ENCODE results near the gene NEURL2. TPM values are rescaled to one million over a fixed set of nuclear protein-coding genes. Genes with fewer than 3 reads are reported as not detected.
"Not testable (repeated sequence)": the region's sequence is repeated elsewhere in the genome, so short reads cannot be mapped to it uniquely, and the experiment has no call there.

Gene NEURL2
- total RNA-seq, 1 donor from 2014 or later, result 7.4 TPM

DNA sequence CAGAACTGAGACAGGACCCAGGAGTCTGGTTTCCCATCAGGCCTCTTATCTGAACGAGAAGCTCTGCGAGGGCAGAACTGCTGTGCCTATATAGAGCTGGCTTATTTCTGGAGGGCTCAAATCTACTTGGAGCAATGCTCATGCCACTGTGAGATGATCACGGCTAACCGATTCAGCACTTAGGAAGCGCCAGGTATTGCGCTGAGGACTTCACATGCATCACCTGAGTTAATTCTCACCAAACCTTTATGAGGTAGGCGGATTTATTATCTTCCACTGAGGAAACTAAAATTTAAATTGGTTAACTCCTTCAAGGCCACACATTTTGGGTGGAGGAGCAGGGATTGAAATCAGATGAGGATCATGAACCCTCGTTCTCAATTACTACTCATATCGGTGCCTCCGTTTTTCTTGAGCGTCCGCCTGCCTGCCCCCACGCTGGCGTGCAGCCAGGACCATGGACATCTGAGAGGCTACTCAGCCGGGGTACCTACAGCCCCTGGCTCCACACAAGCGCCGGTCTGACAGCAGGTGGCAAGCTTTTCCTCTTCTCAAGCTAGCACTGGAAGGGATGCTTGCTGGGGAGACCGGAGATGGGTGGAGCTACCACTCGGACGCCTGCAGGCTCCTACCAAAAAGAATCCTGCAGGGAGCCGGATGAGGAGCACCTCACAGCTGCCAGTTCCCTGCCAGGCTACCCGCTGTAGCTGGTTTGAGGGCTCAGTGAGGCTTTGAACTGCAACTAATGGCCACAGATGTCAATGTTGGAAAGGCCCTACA, 42.4 kb upstream of the NEURL2 start:
- H3K4me3 Mint-ChIP-seq (ENCODE audit: unreplicated experiment), result peak overlapping the region; percentile 97
- TF ChIP-seq, protein P1, sequence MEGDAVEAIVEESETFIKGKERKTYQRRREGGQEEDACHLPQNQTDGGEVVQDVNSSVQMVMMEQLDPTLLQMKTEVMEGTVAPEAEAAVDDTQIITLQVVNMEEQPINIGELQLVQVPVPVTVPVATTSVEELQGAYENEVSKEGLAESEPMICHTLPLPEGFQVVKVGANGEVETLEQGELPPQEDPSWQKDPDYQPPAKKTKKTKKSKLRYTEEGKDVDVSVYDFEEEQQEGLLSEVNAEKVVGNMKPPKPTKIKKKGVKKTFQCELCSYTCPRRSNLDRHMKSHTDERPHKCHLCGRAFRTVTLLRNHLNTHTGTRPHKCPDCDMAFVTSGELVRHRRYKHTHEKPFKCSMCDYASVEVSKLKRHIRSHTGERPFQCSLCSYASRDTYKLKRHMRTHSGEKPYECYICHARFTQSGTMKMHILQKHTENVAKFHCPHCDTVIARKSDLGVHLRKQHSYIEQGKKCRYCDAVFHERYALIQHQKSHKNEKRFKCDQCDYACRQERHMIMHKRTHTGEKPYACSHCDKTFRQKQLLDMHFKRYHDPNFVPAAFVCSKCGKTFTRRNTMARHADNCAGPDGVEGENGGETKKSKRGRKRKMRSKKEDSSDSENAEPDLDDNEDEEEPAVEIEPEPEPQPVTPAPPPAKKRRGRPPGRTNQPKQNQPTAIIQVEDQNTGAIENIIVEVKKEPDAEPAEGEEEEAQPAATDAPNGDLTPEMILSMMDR (IDR thresholded peaks at IDR 0.05), result peak; percentile 44
- peaks cover 3% of the 10 kb centered on the region for H3K36me3 Mint-ChIP-seq (ENCODE audit: unreplicated experiment)
- DNase-seq (ENCODE audit: extremely low spot score, unreplicated experiment), result peak; percentile 88
- H3K9me3 Mint-ChIP-seq (ENCODE audit: unreplicated experiment), result no peaks in the 10 kb centered on the region
- H3K4me1 Mint-ChIP-seq (ENCODE audit: unreplicated experiment), result peaks cover 18% of the 10 kb centered on the region
- peak overlapping the region; percentile 97 for H3K27ac Mint-ChIP-seq (ENCODE audit: unreplicated experiment)
- no peaks in the 10 kb centered on the region for H3K27me3 Mint-ChIP-seq (ENCODE audit: unreplicated experiment)

DNA sequence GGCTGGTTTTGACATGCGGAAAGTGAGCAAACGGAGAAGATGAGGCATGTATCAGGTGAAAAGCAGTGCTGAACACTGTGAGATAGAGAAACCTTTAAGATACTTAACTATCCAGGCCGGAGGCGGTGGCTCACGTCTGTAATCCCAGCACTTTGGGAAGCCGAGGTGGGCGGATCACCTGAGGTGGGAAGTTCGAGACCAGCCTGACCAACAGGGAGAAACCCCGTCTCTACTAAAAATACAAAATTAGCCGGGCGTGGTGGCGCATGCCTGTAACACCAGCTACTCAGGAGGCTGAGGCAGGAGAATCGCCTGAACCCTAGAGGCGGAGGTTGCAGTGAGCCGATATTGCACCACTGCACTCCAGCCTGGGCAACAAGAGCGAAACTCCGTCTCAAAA, 40.7 kb upstream of the NEURL2 start:
- not testable (repeated sequence) for H3K9me3 Mint-ChIP-seq (ENCODE audit: unreplicated experiment); H3K27ac Mint-ChIP-seq (ENCODE audit: unreplicated experiment); H3K27me3 Mint-ChIP-seq (ENCODE audit: unreplicated experiment); H3K36me3 Mint-ChIP-seq (ENCODE audit: unreplicated experiment); H3K4me3 Mint-ChIP-seq (ENCODE audit: unreplicated experiment); DNase-seq (ENCODE audit: extremely low spot score, unreplicated experiment)
- peaks cover 14% of the 10 kb centered on the region for H3K4me1 Mint-ChIP-seq (ENCODE audit: unreplicated experiment)

DNA sequence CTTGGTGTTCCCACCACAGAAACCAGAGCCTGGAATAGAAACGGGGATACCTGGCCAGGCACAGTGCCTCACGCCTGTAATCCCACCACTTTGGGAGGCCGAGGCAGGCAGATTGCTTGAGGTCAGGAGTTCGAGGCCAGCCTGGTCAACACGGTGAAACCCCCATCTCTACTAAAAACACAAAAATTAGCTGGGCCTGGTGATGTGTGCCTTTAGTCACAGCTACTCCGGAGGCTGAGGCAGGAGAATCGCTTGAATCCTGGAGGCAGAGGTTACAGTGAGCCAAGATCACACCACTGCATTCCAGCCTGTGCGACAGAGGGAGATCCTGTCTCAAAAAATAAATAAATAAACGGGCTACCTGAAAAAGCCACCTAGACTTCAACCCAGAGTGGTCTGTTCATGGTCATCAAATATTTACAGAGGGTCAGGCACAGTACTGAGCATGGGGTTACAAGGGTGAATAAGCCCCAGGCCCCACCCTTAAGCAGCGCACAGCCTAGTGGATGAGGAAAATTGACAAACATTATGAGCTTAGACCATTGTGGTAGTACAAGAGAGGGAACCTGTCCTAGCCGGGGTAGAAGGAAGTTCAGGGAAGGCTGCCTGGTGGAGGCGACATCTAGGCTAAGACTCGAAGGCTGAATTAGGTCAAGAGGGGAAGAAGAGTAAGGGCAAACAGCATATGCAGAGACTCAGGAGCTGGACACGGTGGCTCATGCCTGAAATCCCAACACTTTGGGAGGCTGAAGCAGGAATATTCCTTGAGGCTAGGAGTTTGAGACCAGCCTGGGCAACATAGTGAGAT, 36.3 kb upstream of the NEURL2 start:
- no peak for DNase-seq (ENCODE audit: extremely low spot score, unreplicated experiment)
- TF ChIP-seq, protein P1 (IDR thresholded peaks at IDR 0.05), result no peak
- no peaks in the 10 kb centered on the region for H3K9me3 Mint-ChIP-seq (ENCODE audit: unreplicated experiment)
- H3K36me3 Mint-ChIP-seq (ENCODE audit: unreplicated experiment), result peaks cover 3% of the 10 kb centered on the region
- H3K4me3 Mint-ChIP-seq (ENCODE audit: unreplicated experiment), result no peak overlapping the region
- peaks cover 30% of the 10 kb centered on the region for H3K4me1 Mint-ChIP-seq (ENCODE audit: unreplicated experiment)
- H3K27ac Mint-ChIP-seq (ENCODE audit: unreplicated experiment), result no peak overlapping the region
- no peaks in the 10 kb centered on the region for H3K27me3 Mint-ChIP-seq (ENCODE audit: unreplicated experiment)

DNA sequence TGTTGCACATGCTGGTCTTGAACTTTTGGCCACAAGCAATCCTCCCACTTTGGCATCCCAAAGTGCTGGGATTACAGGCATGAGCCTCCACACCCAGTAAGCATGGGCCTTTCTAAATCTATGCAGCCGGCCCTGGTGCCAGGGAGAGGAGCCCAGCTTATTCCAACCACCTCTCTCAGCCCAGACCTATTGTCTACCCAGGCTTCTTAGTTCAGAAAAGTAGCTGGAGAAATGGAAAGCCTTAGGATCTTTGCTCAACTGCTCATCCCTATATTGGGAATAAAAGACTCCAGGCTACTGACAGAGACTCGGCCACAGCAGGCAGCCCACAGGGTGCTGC, 35.7 kb upstream of the NEURL2 start:
- Mint-ChIP-seq H3K27me3 (ENCODE audit: unreplicated experiment) (no peaks in the 10 kb centered on the region), H3K27ac (ENCODE audit: unreplicated experiment) (no peak overlapping the region)
- TF ChIP-seq, protein P1 (IDR thresholded peaks at IDR 0.05), result no peak

DNA sequence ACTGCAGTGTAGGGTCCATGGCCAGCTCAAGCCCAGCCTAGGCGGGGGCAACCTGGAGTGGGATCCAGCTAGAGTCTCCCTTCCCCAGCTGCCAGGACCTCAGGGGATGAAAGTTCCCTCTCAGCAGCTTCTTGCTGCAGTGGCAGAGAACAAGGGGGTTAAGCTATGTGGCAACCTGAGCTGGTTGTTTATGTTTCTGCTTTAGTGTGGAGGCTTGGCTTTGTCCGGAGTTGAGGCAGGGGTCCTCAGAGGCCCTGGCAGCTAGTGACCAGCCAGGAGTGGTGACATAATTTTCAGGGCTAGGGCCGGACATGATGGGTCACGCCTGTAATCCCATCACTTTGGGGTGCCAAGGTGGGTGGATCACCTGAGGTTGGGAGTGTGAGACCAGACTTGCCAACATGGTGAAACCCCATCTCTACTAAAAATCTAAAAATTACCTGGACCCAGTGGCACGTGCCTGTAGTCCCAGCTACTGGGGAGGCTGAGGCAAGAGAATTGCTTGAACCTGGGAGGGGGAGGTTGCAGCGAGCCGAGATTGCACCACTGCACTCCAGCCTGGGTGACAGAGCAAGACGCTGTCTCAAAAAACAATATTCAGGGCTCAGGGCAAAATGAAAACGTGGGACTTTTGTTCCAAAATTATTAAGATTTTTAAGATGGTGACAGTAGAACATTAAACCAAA, 35.0 kb upstream of the NEURL2 start:
- TF ChIP-seq, protein P1 (IDR thresholded peaks at IDR 0.05), result no peak
- Mint-ChIP-seq H3K4me1 (ENCODE audit: unreplicated experiment) (peaks cover 39% of the 10 kb centered on the region), H3K9me3 (ENCODE audit: unreplicated experiment) (no peaks in the 10 kb centered on the region), H3K27me3 (ENCODE audit: unreplicated experiment) (no peaks in the 10 kb centered on the region), H3K36me3 (ENCODE audit: unreplicated experiment) (peaks cover 3% of the 10 kb centered on the region), H3K27ac (ENCODE audit: unreplicated experiment) (peak overlapping the region; percentile 90), H3K4me3 (ENCODE audit: unreplicated experiment) (no peak overlapping the region)
- no peak for DNase-seq (ENCODE audit: extremely low spot score, unreplicated experiment)

More for the DNA sequence above, 35.7 kb upstream of the NEURL2 start:
- Mint-ChIP-seq H3K4me3 (ENCODE audit: unreplicated experiment) (no peak overlapping the region), H3K4me1 (ENCODE audit: unreplicated experiment) (peaks cover 32% of the 10 kb centered on the region), H3K36me3 (ENCODE audit: unreplicated experiment) (peaks cover 3% of the 10 kb centered on the region), H3K9me3 (ENCODE audit: unreplicated experiment) (no peaks in the 10 kb centered on the region)
- DNase-seq (ENCODE audit: extremely low spot score, unreplicated experiment), result no peak

Data from osteocyte (in vitro differentiated cells).